Spleen (tissue), 7 donors: ENCODE results near the gene CACNA1H.
"Not testable (repeated sequence)": the region's sequence is repeated elsewhere in the genome, so short reads cannot be mapped to it uniquely, and the experiment has no call there.

Experiments
- POLR2A ChIP-seq, 3 donors: fragments of 450-650 bp; IDR thresholded peaks; one replicate each; pipeline ENCODE4 v1.5.1; 2017; ENCODE audit warnings: antibody characterized with exemption in 3 of 3, mild to moderate bottlenecking in 1 of 3
- POLR2AphosphoS5 ChIP-seq, 3 donors: sonication (generic); formaldehyde crosslinking; IDR thresholded peaks; one replicate each; pipeline ENCODE4 v1.5.1; 2017; ENCODE audit warnings: antibody characterized with exemption in 3 of 3
- TF ChIP-seq, protein P1 (sequence below), 11 experiments: fragments of 200-600 bp in 7 of 11; fragments of 450-650 bp in 4 of 11; sonication (generic) in 4 of 11; IDR thresholded peaks in 8 of 11; conservative IDR thresholded peaks in 3 of 11; 1 replicate in 7 of 11; 2 replicates in 4 of 11; pipeline versions ENCODE4 v1.4.0 to v1.8.0; 2016 to 2021; ENCODE audit warnings: antibody characterized with exemption in 11 of 11, inconsistent platforms in 4 of 11, mild to moderate bottlenecking in 1 of 11
- donor health status: DM: no; HTN: no; CAD: no; lungs with moderate emphysema.
- donor health status: DM: no; HTN: no; CAD: no.
- donor health status: DM: no; HTN: no; CAD: no.

DNA sequence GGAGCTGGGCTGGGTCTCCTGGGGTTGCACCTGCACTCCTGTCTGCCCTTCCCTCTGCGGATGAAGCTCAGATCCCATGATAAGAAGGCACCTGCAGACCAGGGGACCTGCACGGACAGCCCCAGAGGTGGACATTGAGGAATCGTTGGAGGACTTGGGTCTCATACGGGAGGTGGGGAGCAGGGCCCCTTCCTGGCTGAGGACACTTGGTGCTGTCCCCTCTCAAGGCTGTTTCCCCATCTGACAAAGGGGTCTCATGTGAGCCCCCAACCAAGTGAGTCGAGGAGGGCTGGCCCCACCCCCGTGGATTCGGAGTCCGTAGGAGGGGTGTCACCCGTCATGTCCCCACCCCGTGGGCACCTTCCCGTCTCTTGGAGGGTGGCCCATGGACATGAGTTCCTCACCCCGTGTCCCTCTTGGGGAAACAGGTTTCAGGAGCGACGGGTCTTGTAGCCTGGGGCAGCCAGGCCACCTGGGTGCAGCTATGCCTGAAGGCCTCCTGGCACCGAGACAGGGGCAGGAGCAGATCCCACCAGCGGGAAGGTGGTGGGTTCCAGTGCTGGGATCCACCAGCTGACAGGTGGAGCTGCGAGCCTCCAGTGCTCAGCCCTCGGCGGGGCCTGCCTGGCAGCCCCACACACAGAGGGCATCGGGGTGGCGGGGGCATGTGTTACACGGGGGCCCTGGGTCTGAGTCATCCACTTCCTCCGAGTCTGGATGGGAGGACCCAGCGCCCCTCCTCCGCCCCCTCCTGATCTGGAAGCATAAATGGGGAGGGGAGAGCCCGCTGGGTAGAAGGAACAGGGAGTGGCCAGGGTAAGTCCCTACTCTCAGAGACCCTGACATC, 102.6 kb downstream of the CACNA1H start, which contains the start of gene TPSD1:
- TF ChIP-seq, protein P1, sequence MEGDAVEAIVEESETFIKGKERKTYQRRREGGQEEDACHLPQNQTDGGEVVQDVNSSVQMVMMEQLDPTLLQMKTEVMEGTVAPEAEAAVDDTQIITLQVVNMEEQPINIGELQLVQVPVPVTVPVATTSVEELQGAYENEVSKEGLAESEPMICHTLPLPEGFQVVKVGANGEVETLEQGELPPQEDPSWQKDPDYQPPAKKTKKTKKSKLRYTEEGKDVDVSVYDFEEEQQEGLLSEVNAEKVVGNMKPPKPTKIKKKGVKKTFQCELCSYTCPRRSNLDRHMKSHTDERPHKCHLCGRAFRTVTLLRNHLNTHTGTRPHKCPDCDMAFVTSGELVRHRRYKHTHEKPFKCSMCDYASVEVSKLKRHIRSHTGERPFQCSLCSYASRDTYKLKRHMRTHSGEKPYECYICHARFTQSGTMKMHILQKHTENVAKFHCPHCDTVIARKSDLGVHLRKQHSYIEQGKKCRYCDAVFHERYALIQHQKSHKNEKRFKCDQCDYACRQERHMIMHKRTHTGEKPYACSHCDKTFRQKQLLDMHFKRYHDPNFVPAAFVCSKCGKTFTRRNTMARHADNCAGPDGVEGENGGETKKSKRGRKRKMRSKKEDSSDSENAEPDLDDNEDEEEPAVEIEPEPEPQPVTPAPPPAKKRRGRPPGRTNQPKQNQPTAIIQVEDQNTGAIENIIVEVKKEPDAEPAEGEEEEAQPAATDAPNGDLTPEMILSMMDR (IDR thresholded peaks at IDR 0.05 in 8 of 11, conservative IDR thresholded peaks at IDR 0.05 in 3 of 11): not testable (repeated sequence)
- not testable (repeated sequence) for TF ChIP-seq POLR2A, POLR2AphosphoS5 (IDR thresholded peaks at IDR 0.05)
